ENCODE measurements around the gene SEPTIN1.

The SEPTIN1 gene

DNA sequence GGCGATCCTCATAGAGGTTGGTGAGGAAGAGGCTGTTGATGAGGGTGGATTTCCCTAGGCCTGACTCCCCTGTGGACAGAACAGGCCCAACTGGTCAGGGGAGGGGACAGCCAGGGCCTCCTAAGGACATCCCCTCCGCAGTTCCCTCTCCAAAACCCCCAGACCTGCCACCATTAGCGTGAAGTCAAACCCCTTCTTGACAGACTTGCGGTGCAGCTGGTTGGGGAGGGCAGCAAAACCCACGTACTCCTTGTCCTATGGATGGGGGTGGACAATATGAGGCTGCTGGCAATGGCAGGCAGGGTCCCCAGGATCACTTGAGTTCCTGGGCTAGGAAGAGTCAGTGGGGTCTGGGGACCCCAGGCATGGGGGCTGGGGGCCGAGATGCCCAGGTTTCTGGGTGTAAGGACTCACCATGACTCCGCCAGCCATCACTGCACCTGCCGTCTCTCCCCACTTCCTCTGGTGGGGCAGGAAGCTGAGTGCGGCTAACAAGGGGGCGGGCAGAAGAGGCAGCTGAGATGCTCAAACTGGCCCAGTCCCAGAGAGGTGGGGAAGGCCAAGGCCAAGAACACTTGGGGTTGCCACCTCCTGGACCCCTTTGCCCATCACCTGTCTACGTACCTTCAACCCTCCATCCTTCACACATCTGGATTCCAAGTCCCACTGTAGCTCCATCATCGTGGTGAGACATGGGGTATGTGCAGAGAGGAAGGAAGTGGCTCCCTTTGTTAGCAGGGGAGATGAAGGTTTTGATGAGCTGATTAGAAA lies at the start of gene SEPTIN1:
SEPTIN1 (minus strand) TSS at position 451 of the 771 bp plus-strand sequence; CDS start at position 432, 19 bp downstream.
- DNase-seq: peak; percentile 58

GRCh38 chr16:30430428-30430970 lies 48.1 kb upstream of the SEPTIN1 start:
- DNase-seq: no peak

DNA sequence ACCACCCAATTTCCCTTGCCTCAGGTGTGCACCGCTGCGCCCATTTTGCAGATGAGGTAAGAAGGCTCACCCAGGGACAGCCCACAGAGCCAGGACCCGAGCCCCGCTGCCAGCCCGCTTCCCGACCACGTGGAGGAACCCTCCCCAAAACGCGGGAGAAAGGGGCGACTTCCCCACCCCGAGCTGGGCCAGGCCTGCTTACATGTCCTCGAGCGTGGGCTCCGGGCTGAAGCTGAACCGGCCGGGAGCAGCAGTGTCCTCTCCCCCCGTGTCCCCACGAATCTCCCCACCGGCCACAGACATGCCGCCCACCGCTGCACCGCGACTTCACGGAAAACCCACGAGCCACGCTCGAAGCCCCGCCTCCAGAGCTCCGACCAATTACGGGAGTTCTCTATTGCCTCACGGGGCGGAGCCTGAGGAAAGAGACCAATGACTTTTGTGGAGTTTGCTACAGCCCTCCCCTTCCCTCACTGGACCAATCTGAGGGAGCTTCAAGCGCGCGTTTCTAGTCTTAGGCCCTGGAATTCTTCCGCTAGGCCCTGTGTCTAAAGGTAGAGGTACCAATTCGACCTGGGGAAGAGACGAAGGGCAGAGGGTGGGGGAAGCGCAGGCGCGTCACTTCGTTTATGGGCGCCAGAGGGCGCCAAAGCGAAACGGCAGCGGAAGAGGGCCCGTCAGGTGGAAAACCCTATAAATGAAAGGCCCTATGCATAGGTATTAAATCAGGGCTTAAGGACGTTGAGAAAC lies 47.5 kb upstream of the SEPTIN1 start, which contains the start of gene DCTPP1:
DCTPP1 (minus strand) TSS at position 353 of the 750 bp plus-strand sequence; CDS start at position 303, 50 bp downstream.
- peak; percentile 93 for DNase-seq

DNA sequence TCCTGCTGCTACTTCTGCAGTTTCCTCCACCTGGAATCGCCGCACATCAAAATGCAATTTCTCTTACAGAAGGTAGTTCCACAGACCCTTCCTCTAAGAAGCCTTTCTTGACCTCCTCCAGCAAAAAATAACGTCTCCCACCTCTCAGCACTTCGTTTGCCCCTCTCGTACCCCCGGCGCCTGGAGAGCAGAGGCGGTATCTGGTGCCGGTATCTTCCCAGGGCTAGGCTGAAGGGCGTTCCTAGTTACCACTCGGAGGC lies 47.0 kb upstream of the SEPTIN1 start:
- DNase-seq: no peak

GRCh38 chr16:30428055-30428454 lies 45.7 kb upstream of the SEPTIN1 start:
- DNase-seq: no peak

DNA sequence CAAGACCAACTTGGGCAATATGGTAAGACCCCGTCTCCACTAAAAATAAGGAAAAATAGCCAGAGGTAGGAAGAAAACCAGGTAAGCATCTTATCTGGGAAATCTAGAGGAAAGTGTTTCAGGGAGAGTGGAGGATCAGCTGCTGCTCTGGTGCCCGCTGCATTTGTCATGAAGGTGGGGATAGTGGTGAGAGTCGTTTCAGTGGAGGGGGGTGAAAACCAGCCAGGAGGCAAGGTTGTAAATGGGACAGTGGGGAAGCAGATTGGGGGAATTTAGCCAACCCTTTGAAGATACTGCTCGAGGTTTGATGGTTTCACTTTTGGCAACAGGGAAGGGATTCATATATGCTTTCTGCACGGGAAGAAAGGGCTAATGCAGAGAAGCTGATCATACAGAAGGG lies 38.6 kb upstream of the SEPTIN1 start:
- no peak for DNase-seq

- no peak for DNase-seq
Measured at GRCh38 chr16:30418350-30419181, 36.2 kb upstream of the SEPTIN1 start.

- peak; percentile 77 for DNase-seq
Measured at GRCh38 chr16:30417529-30418349, 35.4 kb upstream of the SEPTIN1 start.

GRCh38 chr16:30416624-30417528 lies 34.5 kb upstream of the SEPTIN1 start:
- no peak for DNase-seq

DNA sequence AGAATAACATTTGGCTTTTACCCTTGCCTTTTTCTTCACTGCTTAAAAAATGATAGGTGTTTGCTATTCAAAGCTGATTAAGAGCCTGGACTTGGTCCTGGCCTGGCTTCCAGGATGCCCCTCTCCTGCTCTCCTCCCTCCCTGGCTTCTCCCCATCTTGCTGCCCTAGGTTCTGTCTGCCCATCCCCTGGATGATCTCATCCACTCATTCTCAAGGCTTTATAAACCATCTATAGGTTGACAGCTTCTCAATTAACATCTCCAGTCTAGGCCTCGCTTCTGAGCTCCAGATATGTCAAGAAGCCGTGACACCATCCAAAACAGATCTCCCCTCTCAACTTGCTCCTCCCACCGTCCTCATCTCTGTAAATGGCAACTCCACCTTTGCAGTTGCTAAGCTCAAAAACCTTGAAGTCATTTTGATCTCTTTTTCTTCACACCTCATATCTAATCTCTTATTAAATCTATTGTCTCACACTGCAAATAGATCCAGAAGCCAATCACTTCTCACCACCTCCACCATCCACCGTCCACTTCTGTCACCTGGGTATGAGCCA lies 33.8 kb upstream of the SEPTIN1 start:
- DNase-seq: no peak

- no peak for DNase-seq
Measured at GRCh38 chr16:30414159-30414558, 31.8 kb upstream of the SEPTIN1 start.

DNA sequence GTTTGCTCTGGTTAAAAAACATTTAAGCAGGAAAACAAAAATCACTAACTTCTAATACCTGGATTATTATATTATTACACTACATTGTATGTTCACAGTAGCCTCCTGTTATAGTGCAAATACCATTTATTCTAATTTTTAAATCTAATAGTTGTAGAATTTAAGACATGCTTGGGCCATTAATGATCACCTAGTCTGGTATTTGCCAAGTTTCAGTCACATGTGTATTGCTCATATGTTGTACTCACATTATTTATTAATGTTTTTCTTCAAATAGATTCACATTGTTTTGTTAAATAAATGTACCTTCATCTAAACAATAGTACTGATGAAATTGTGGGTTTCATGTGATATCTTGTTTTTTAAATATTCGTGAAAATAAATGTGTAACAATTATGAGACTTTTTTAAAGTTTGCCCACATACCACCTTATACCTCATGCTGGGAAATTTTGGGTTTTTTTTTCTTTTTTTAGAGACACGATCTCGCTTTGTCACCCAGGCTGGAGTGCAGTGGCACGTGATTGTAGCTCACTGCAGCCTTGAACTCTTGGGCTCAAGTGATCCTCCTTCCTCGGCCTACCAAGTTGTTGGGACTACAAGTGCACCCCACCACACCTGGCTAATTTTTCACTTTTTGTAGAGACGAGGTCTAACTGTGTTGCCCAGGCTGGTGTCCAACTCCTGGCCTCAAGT lies 30.9 kb upstream of the SEPTIN1 start:
- no peak for DNase-seq

GRCh38 chr16:30409125-30410060 lies 27.0 kb upstream of the SEPTIN1 start:
- DNase-seq: peak; percentile 94

- DNase-seq: no peak
Measured at GRCh38 chr16:30407804-30408534, 25.6 kb upstream of the SEPTIN1 start.

GRCh38 chr16:30407102-30407803 lies 24.9 kb upstream of the SEPTIN1 start, which contains the start of gene ZNF771:
Gene ZNF771 (plus strand): TSS chr16:30407606. CDS start chr16:30408054, 448 bp downstream.
- peak; percentile 79 for DNase-seq

- DNase-seq: no peak
Measured at GRCh38 chr16:30406795-30407101, 24.4 kb upstream of the SEPTIN1 start.

- DNase-seq: no peak
Measured at GRCh38 chr16:30401768-30402425, 19.5 kb upstream of the SEPTIN1 start.
